ENCODE results near the gene LASP1NB.
A peak's percentile ranks its signal among the peaks of the same experiment; 100 is the strongest.
"Not testable (repeated sequence)": the region's sequence is repeated elsewhere in the genome, so short reads cannot be mapped to it uniquely, and the experiment has no call there.

Gene LASP1NB

DNA sequence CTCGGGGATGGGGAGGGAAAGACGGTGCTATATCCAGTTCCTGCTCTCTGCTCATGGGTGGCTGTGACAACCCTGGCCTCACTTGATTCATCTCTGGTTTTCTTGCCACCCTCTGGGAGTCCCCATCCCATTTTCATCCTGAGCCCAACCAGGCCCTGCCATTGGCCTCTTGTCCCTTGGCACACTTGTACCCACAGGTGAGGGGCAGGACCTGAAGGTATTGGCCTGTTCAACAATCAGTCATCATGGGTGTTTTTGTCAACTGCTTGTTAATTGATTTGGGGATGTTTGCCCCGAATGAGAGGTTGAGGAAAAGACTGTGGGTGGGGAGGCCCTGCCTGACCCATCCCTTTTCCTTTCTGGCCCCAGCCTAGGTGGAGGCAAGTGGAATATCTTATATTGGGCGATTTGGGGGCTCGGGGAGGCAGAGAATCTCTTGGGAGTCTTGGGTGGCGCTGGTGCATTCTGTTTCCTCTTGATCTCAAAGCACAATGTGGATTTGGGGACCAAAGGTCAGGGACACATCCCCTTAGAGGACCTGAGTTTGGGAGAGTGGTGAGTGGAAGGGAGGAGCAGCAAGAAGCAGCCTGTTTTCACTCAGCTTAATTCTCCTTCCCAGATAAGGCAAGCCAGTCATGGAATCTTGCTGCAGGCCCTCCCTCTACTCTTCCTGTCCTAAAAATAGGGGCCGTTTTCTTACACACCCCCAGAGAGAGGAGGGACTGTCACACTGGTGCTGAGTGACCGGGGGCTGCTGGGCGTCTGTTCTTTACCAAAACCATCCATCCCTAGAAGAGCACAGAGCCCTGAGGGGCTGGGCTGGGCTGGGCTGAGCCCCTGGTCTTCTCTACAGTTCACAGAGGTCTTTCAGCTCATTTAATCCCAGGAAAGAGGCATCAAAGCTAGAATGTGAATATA, 4.8 kb upstream of the LASP1NB start:
- TF ChIP-seq CTCF (IDR thresholded peaks at IDR 0.05; ENCODE audit: low read depth, low read length), result no peak
- no peaks in the 10 kb centered on the region for H3K9me3 ChIP-seq (ENCODE audit: control insufficient read depth, insufficient read depth, low read length)
- no peak overlapping the region for H3K4me3 ChIP-seq (ENCODE audit: low read depth, low read length)
- no peaks in the 10 kb centered on the region for H3K27me3 ChIP-seq (ENCODE audit: control insufficient read depth, insufficient read depth, low read length)
- POLR2A ChIA-PET, result no interaction called here
- CTCF ChIA-PET, result interaction anchor here (0.7 kb wide), 3 partner anchors 19 to 233 kb away, joined by 4 to 5 read pairs (median 4); no protein-coding TSS in a partner anchor
- peak overlapping the region; percentile 21 for H3K27ac ChIP-seq (ENCODE audit: low read depth, low read length)
- DNase-seq (ENCODE audit: low read depth, low spot score), result no peak

DNA sequence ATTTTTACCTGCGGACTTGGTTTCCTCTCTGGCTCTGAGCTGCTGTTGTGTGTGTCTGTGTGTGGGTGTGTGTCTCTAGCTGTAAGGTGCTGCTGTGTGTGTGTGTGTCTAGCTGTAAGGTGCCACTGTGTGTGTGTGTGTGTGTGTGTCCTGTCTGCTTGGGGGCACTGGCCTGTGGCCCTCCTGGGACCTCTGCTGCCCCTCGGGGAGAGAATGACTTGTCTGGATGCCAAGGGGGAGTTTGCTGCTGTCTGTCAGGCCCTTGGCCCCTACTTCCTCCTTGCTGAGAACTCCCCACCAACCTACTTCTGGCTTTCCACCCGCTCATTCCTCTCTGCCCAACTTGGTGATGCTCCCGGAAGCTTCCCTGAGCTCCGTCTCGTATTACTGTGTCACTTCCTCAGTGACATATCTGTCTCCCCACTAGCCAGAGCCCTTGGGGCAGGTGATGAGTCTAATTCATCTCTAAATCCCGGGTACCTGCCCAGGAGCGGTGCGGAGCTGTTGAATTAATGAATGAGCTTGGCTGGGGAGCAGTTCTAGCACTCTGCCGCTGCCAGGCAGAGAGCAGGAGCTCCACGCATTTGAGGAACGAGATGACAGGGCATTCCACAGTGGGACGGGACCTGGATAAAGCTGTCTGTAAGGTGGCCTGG, 3.5 kb upstream of the LASP1NB start:
- Histone ChIP-seq H3K9me3 (ENCODE audit: control insufficient read depth, insufficient read depth, low read length) (no peaks in the 10 kb centered on the region), H3K27me3 (ENCODE audit: control insufficient read depth, insufficient read depth, low read length) (no peaks in the 10 kb centered on the region), H3K27ac (ENCODE audit: low read depth, low read length) (no peak overlapping the region), H3K4me3 (ENCODE audit: low read depth, low read length) (no peak overlapping the region)
- no peak for DNase-seq (ENCODE audit: low read depth, low spot score)
- POLR2A ChIA-PET, result interaction anchor here (0.8 to 2.0 kb wide), 3 partner anchors 28 to 222 kb away, joined by 3 to 5 read pairs (median 3); partner anchors contain the start of gene LASP1
- no peak for TF ChIP-seq CTCF (IDR thresholded peaks at IDR 0.05; ENCODE audit: low read depth, low read length)
- CTCF ChIA-PET, result interaction anchor here (1.2 to 1.9 kb wide), 3 partner anchors 61 to 243 kb away, joined by 3 to 19 read pairs (median 6); no protein-coding TSS in a partner anchor

DNA sequence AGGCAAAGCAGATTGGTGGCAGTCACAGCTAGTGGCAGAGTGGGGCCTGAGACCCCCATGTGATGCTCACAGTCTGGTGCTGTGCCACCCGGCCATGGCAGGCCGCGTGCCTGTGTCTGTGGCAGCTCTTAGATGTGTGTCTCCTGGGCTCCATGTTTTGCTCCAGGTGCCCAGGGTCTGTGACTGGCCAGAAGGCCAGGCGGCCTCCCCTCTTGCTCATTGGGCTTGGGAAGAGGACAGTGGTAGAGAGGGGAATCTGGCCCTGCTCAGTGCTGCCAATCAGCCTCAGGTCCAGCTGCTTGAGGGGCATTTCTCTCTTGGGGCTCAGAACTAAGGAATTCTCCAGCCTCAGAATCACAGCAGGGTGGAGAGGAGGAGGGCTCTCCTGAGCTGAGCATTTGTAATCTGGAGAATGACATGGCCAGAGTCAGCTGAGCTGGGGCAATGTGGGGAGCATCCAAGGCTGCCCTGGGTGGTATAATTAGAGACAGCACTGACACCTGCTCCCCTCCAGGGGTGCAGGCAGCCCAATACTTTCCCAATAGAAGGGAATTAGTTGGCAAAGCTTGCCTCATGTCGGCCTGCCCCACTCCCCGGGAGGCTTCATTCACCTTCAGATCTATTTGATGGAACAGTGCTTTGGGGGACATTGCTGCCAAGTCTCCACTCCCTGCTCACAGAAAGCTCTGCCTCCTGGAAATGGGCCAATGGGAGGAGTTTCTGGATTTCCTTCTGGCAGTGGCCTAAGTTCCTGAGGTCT, 2.7 kb upstream of the LASP1NB start:
- no peak for DNase-seq (ENCODE audit: low read depth, low spot score)
- H3K9me3 ChIP-seq (ENCODE audit: control insufficient read depth, insufficient read depth, low read length), result no peaks in the 10 kb centered on the region
- CTCF ChIA-PET, result interaction anchor here (1.2 to 1.9 kb wide), 3 partner anchors 60 to 242 kb away, joined by 3 to 19 read pairs (median 6); no protein-coding TSS in a partner anchor
- no peak overlapping the region for H3K4me3 ChIP-seq (ENCODE audit: low read depth, low read length)
- H3K27me3 ChIP-seq (ENCODE audit: control insufficient read depth, insufficient read depth, low read length), result no peaks in the 10 kb centered on the region
- H3K27ac ChIP-seq (ENCODE audit: low read depth, low read length), result peak overlapping the region; percentile 39
- POLR2A ChIA-PET, result interaction anchor here (0.5 to 2.0 kb wide), 6 partner anchors 10 to 221 kb away, joined by 3 to 5 read pairs (median 3); partner anchors contain the start of gene LASP1
- TF ChIP-seq CTCF (IDR thresholded peaks at IDR 0.05; ENCODE audit: low read depth, low read length), result no peak

DNA sequence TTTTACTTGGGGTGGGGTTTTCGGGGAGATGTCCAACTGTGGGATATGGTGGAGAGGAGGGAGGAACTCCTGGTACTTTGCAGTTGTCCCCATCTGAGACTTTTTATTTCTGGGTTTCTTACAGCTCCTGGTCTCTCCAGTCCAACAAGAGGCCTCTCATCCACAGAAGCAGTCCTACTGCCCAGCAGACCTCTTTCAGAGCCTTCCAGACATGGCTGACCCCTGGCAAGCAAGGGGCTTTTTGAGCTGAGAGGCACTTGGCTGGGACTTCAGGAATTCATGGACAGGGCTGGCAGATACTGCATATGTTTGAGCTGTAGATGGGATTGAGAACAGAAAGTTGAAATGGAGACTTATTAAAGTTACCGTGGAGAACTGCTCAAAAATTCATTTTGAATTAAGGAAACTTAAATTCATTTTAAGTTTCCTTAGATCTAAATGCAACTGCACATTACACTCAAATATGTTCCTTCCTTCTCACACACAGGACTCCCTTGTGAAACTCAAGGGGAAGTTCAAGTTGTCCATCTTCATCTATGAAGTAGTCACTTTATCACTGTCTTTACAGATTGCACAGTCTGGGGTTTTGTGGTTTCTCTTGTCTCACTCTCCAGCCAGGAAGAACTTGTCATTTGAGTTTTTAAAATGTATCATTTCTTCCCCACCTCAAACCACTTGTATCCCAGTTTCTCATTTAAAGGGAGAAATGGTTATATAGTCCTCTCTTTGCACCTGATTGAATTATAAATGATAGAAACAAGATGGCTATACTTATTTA, 1.1 kb downstream of the LASP1NB start:
- DNase-seq (ENCODE audit: low read depth, low spot score), result no peak
- Histone ChIP-seq H3K4me3 (ENCODE audit: low read depth, low read length) (peak overlapping the region; percentile 61), H3K27ac (ENCODE audit: low read depth, low read length) (peak overlapping the region; percentile 32), H3K9me3 (ENCODE audit: control insufficient read depth, insufficient read depth, low read length) (no peaks in the 10 kb centered on the region; the same call in 1 of the 2 replicates), H3K27me3 (ENCODE audit: control insufficient read depth, insufficient read depth, low read length) (no peaks in the 10 kb centered on the region)
- ChIA-PET CTCF (interaction anchor here (1.4 to 1.6 kb wide), 4 partner anchors 25 to 248 kb away, joined by 4 to 10 read pairs (median 6); no protein-coding TSS in a partner anchor), POLR2A (interaction anchor here (1.1 kb wide), 1 partner anchor 10 kb away, joined by 3 read pairs; no protein-coding TSS in a partner anchor)
- TF ChIP-seq CTCF (IDR thresholded peaks at IDR 0.05; ENCODE audit: low read depth, low read length), result no peak

GRCh38 chr17:38930782-38931181, 5.4 kb downstream of the LASP1NB start:
- H3K27me3 ChIP-seq (ENCODE audit: control insufficient read depth, insufficient read depth, low read length); DNase-seq (ENCODE audit: low read depth, low spot score); CTCF ChIA-PET; H3K27ac ChIP-seq (ENCODE audit: low read depth, low read length); H3K4me3 ChIP-seq (ENCODE audit: low read depth, low read length); POLR2A ChIA-PET; H3K9me3 ChIP-seq (ENCODE audit: control insufficient read depth, insufficient read depth, low read length): not testable (repeated sequence)

GRCh38 chr17:38933962-38934361, 8.5 kb downstream of the LASP1NB start:
- POLR2A ChIA-PET; H3K27ac ChIP-seq (ENCODE audit: low read depth, low read length); DNase-seq (ENCODE audit: low read depth, low spot score); H3K27me3 ChIP-seq (ENCODE audit: control insufficient read depth, insufficient read depth, low read length); H3K4me3 ChIP-seq (ENCODE audit: low read depth, low read length); H3K9me3 ChIP-seq (ENCODE audit: control insufficient read depth, insufficient read depth, low read length); CTCF ChIA-PET: not testable (repeated sequence)

All from AG04450 (cell line).